Stimulated activated naive CD8-positive, alpha-beta T cell treated with anti-CD3 and anti-CD28 coated beads, Interleukin-15, amount 100 ng/mL, for 72 hours (primary cell): ENCODE results near the gene ADAMTS6.
"Not testable (repeated sequence)": the region's sequence is repeated elsewhere in the genome, so short reads cannot be mapped to it uniquely, and the experiment has no call there.

Experiments used
- ATAC-seq: fragments of 150-1000 bp; cut with Tn5 transposase; 2 replicates; pipeline ENCODE4 v1.10.0; 2021; ENCODE audit warnings: mild to moderate bottlenecking, moderate library complexity
- DNase-seq, 2 donors: peaks; one replicate each; pipeline ENCODE4 v3.0.0; 2021 to 2022
- H3K27ac Mint-ChIP-seq, 2 donors: one replicate each; pipeline ENCODE4 v1.8.0; 2022; ENCODE audit warnings: mild to moderate bottlenecking in 2 of 2, mixed read lengths in 2 of 2, moderate library complexity in 2 of 2
- H3K27me3 Mint-ChIP-seq: one replicate; pipeline ENCODE4 v1.8.0; 2022; ENCODE audit warnings: mixed read lengths
- H3K4me1 Mint-ChIP-seq: one replicate; pipeline ENCODE4 v1.8.0; 2022; ENCODE audit warnings: mild to moderate bottlenecking, mixed read lengths
- H3K4me3 Mint-ChIP-seq, 2 donors: one replicate each; pipeline ENCODE4 v1.8.0; 2022; ENCODE audit warnings: mild to moderate bottlenecking in 2 of 2, mixed read lengths in 2 of 2, moderate library complexity in 1 of 2
- H3K9me3 Mint-ChIP-seq, 2 donors: one replicate each; pipeline ENCODE4 v1.8.0; 2022; ENCODE audit warnings: mixed read lengths in 2 of 2

Gene ADAMTS6

GRCh38 chr5:65481635-65482295, at the start of gene ADAMTS6:
Gene ADAMTS6 (minus strand): TSS chr5:65481920. CDS start chr5:65473673, 8,247 bp downstream.
- ATAC-seq (peak; percentile 93), DNase-seq (peak; percentile 70 to 73)
- Mint-ChIP-seq H3K9me3 (no peaks in the 10 kb centered on the region), H3K4me3 (no peak within 1 kb of the TSS), H3K27me3 (no peaks in the 10 kb centered on the region), H3K4me1 (peaks cover 6% of the 10 kb centered on the region), H3K27ac (peak within 1 kb of the TSS; percentile 91 to 97)

GRCh38 chr5:65530904-65531303, 49.2 kb upstream of the ADAMTS6 start:
- Mint-ChIP-seq H3K27me3 (no peaks in the 10 kb centered on the region), H3K4me3 (no peak overlapping the region), H3K9me3 (no peaks in the 10 kb centered on the region), H3K4me1 (no peaks in the 10 kb centered on the region), H3K27ac (no peak overlapping the region)
- DNase-seq (no peak), ATAC-seq (no peak)

DNA sequence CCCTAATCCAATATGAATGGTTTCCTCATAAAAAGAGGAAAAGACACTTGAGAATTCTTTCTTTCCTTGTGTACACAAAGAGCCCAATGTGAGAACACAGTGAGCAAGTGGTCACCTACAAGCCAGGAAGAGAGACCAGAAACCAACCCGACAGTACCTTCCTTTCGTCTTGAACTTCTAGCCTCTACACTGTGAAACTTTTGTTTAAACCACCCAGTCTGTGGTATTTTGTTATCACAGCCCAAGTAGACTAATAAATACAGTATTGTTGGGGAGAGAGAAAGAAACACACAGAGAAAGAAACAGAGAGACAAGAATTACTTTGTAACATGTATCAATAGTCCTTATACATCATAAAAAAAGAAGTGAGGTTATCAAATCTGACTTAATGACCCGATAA, 44.0 kb upstream of the ADAMTS6 start:
- Mint-ChIP-seq H3K9me3 (no peaks in the 10 kb centered on the region), H3K27ac (no peak overlapping the region), H3K4me3 (no peak overlapping the region)

GRCh38 chr5:65512170-65512937, 30.6 kb upstream of the ADAMTS6 start:
- Mint-ChIP-seq H3K9me3 (no peaks in the 10 kb centered on the region), H3K27ac (no peak overlapping the region), H3K4me3 (no peak overlapping the region), H3K4me1 (no peaks in the 10 kb centered on the region), H3K27me3 (no peaks in the 10 kb centered on the region)
- ATAC-seq (peak; percentile 45), DNase-seq (no peak)

More for the DNA sequence above, 44.0 kb upstream of the ADAMTS6 start:
- DNase-seq (no peak), ATAC-seq (no peak)
- H3K27me3 Mint-ChIP-seq, result no peaks in the 10 kb centered on the region
- no peaks in the 10 kb centered on the region for H3K4me1 Mint-ChIP-seq

GRCh38 chr5:65508978-65509377, 27.3 kb upstream of the ADAMTS6 start:
- Mint-ChIP-seq H3K27me3 (no peaks in the 10 kb centered on the region), H3K9me3 (no peaks in the 10 kb centered on the region)

GRCh38 chr5:65506961-65507360, 25.2 kb upstream of the ADAMTS6 start:
- no peak for DNase-seq
- no peaks in the 10 kb centered on the region for H3K9me3 Mint-ChIP-seq
- no peak for ATAC-seq
- H3K27me3 Mint-ChIP-seq, result no peaks in the 10 kb centered on the region
- H3K27ac Mint-ChIP-seq, result no peak overlapping the region
- H3K4me1 Mint-ChIP-seq, result no peaks in the 10 kb centered on the region
- H3K4me3 Mint-ChIP-seq, result no peak overlapping the region

More at GRCh38 chr5:65508978-65509377, 27.3 kb upstream of the ADAMTS6 start:
- DNase-seq (no peak), ATAC-seq (no peak)
- no peaks in the 10 kb centered on the region for H3K4me1 Mint-ChIP-seq
- H3K4me3 Mint-ChIP-seq, result no peak overlapping the region
- no peak overlapping the region for H3K27ac Mint-ChIP-seq

DNA sequence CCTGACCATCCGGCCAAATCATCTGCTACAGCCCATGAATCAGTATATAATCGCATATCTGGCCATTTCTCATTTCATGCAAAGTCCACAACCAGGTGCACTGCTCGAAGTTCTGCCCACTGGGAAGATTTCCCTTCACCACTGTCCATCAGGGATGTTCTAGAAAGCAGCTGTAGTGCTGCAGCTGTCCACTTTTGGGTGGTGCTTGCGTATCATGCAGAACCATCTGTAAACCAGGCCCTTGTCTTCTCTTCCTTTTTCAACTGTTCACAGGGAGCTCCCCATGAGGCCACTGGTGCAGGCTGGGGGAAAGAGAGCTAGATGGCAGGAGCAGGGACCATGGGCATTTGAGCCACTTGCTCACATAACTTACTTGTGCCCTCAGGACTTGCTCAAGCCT, 7.4 kb upstream of the ADAMTS6 start:
- Mint-ChIP-seq H3K4me3 (no peak overlapping the region), H3K27me3 (no peaks in the 10 kb centered on the region), H3K27ac (no peak overlapping the region), H3K9me3 (no peaks in the 10 kb centered on the region), H3K4me1 (no peaks in the 10 kb centered on the region)
- DNase-seq, result no peak
- no peak for ATAC-seq

GRCh38 chr5:65488038-65488687, 6.4 kb upstream of the ADAMTS6 start:
- not testable (repeated sequence) for ATAC-seq, H3K4me1 Mint-ChIP-seq, H3K27me3 Mint-ChIP-seq, DNase-seq, H3K9me3 Mint-ChIP-seq, H3K4me3 Mint-ChIP-seq, H3K27ac Mint-ChIP-seq

- H3K4me3 Mint-ChIP-seq, DNase-seq, ATAC-seq, H3K4me1 Mint-ChIP-seq, H3K9me3 Mint-ChIP-seq, H3K27ac Mint-ChIP-seq, H3K27me3 Mint-ChIP-seq: not testable (repeated sequence)
These were observed 5.1 kb upstream of the ADAMTS6 start for GRCh38 chr5:65486803-65487202.

DNA sequence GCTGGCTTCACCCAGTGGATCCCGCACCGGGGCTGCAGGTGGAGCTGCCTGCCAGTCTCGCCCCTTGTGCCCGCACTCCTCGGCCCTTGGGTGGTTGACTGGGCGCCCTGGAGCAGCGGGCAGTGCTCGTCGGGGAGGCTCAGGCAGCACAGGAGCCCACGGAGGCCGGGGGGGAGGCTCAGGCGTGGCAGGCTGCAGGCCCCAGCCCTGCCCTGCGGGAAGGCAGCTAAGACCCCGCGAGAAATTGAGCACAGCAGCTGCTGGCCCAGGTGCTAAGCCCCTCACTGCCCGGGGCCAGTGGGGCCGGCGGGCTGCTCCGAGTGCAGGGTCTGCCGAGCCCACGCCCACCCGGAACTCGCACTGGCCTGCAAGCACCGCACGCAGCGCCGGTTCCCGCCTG, 3.7 kb upstream of the ADAMTS6 start:
- no peaks in the 10 kb centered on the region for H3K9me3 Mint-ChIP-seq
- H3K4me3 Mint-ChIP-seq, result no peak overlapping the region

GRCh38 chr5:65483546-65484346, 2.0 kb upstream of the ADAMTS6 start:
- DNase-seq, result no peak
- H3K4me3 Mint-ChIP-seq, result peak overlapping the region in 1 of 2 donors; percentile 9
- H3K27me3 Mint-ChIP-seq, result no peaks in the 10 kb centered on the region
- H3K27ac Mint-ChIP-seq, result no peak overlapping the region
- no peaks in the 10 kb centered on the region for H3K9me3 Mint-ChIP-seq
- H3K4me1 Mint-ChIP-seq, result peaks cover 6% of the 10 kb centered on the region
- peak; percentile 57 for ATAC-seq

More for the DNA sequence above, 3.7 kb upstream of the ADAMTS6 start:
- ATAC-seq (no peak), DNase-seq (no peak)
- peaks cover 6% of the 10 kb centered on the region for H3K4me1 Mint-ChIP-seq
- H3K27me3 Mint-ChIP-seq, result no peaks in the 10 kb centered on the region
- H3K27ac Mint-ChIP-seq, result no peak overlapping the region

DNA sequence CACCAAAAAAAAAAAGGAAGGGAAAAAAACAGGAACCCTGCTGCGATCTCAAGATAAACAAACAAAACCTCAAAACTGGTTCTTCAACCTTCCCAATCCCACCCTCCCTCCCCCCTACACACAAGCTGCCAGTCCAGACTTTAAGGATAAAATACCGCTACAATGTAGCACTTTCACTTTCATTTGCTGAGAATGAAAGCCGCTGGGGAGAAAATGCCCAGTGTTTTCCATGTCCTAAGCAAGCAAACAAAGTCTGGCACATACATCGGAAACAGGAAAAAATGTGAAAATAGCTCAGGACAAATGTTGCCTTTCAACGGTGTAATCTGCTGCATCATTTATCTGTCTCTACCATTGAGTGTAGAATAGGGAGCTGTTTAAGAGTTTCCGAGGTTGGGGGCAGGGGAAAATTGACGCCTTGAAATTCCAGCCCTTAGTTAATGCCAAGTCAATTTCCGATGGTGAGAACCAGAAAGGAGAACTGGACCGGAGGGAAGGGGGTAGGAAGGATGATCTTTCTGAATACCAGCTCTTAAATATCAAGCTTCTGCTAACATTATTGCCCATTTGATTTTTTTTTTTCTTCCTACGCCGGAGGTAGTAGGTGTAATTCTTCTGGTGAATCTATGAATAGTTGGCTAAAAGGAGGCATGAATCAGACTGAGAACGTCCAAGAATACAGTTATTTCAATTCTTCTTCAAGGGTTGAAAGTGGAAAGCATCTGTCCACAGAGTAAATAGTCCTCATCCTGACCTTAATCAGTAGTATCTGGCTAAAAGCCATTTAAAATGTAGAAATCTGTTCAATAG, 1.2 kb upstream of the ADAMTS6 start:
- Mint-ChIP-seq H3K4me1 (peaks cover 6% of the 10 kb centered on the region), H3K27ac (peak overlapping the region; percentile 91 to 97), H3K27me3 (no peaks in the 10 kb centered on the region), H3K4me3 (no peak overlapping the region), H3K9me3 (no peaks in the 10 kb centered on the region)
- no peak for DNase-seq
- ATAC-seq, result no peak

- Mint-ChIP-seq H3K4me1 (peaks cover 6% of the 10 kb centered on the region), H3K4me3 (no peak overlapping the region), H3K27ac (peak overlapping the region; percentile 85 to 97), H3K27me3 (no peaks in the 10 kb centered on the region), H3K9me3 (no peaks in the 10 kb centered on the region)
- DNase-seq, result no peak
- ATAC-seq, result no peak
These were observed 596 bp upstream of the ADAMTS6 start for GRCh38 chr5:65482296-65482735.

DNA sequence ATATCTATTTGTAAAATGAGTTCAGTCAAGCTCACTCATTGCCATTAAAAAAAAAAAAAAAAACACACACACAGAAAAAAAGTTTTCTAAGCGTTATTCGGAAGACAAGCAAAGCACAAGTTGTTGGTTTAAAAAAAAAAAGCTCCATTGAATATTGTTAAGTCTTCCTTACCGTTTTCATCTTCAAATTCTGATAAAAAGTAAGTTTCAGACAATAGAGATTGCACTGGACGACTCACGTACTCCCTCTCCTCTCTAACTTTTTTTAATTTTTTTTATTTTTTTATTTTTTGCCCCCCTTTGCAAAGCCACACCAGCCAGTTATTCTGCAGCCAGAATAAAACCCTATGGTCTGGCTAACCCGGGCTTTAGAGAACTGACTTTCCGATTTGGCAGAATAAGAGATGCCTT, 544 bp downstream of the ADAMTS6 start:
- ATAC-seq (peak; percentile 39), DNase-seq (no peak)
- Mint-ChIP-seq H3K9me3 (no peaks in the 10 kb centered on the region), H3K27me3 (no peaks in the 10 kb centered on the region), H3K4me3 (no peak overlapping the region), H3K4me1 (peaks cover 7% of the 10 kb centered on the region), H3K27ac (peak overlapping the region; percentile 19 to 97)
